Choroid plexus epithelial cell (primary cell): ENCODE data around the gene PRKG1.

Experiments used
- DNase-seq: peaks from one replicate; pipeline ENCODE4 v3.0.0-alpha.2; 2010; ENCODE audit warnings: low read depth
- H3K4me3 ChIP-seq: 2 replicates; pipeline ENCODE4 v1.5.1; 2011; ENCODE audit warnings: low read depth, mild to moderate bottlenecking, control low read depth, low read length, moderate library complexity
- CTCF ChIP-seq: conservative IDR thresholded peaks from 2 replicates; pipeline ENCODE4 v1.5.1; 2011; ENCODE audit warnings: low read depth, mild to moderate bottlenecking, control low read depth, inconsistent platforms, low read length, moderate library complexity

Gene PRKG1

GRCh38 chr10:51063659-51064535 is 10.4 kb upstream of the PRKG1 start:
- peak; percentile 80 for DNase-seq
- peak; percentile 65 for TF ChIP-seq CTCF
- no peak overlapping the region for H3K4me3 ChIP-seq

GRCh38 chr10:51066231-51066630 is 8.1 kb upstream of the PRKG1 start:
- no peak overlapping the region for H3K4me3 ChIP-seq
- DNase-seq = peak; percentile 39
- no peak for TF ChIP-seq CTCF

GRCh38 chr10:51072210-51072609 is 2.1 kb upstream of the PRKG1 start:
- DNase-seq = no peak
- no peak for TF ChIP-seq CTCF

GRCh38 chr10:51072921-51073434 is 1.3 kb upstream of the PRKG1 start:
- no peak overlapping the region for H3K4me3 ChIP-seq
- DNase-seq = no peak
- TF ChIP-seq CTCF = no peak

More at GRCh38 chr10:51072210-51072609, 2.1 kb upstream of the PRKG1 start:
- H3K4me3 ChIP-seq = no peak overlapping the region

- peak overlapping the region; percentile 72 for H3K4me3 ChIP-seq
- peak; percentile 3 for TF ChIP-seq CTCF
- peak; percentile 23 for DNase-seq
These were observed 642 bp upstream of the PRKG1 start for GRCh38 chr10:51073453-51074237.

- TF ChIP-seq CTCF = no peak
- H3K4me3 ChIP-seq = peak overlapping the region; percentile 72
- DNase-seq = no peak
These were observed 971 bp downstream of the PRKG1 start for GRCh38 chr10:51075043-51075872.
